BJ (cell line): Measurements from ENCODE around the gene PAX3. TPM values are rescaled to one million over a fixed set of nuclear protein-coding genes. Genes with fewer than 3 reads are reported as not detected.

Source experiments
- CTCF ChIA-PET: fragments of 350-600 bp; formaldehyde crosslinking; extraction: SDS; loops from one replicate; lab custom pipeline; 2021; ENCODE audit warnings: antibody characterized with exemption, inconsistent platforms; lab: Yijun Ruan, JAX
- POLR2A ChIA-PET: fragments of 300-600 bp; sonication (Branson Sonifier 250); formaldehyde crosslinking; extraction: SDS; loops from one replicate; lab custom pipeline; 2021; ENCODE audit warnings: antibody characterized with exemption; lab: Charles Lee
- DNase-seq: peaks from one replicate; pipeline ENCODE4 v3.0.0-alpha.2; 2011; ENCODE audit warnings: low read depth
- H3K27me3 ChIP-seq: 2 replicates; pipeline ENCODE4 v1.6.0; 2011; ENCODE audit warnings: low read length; ENCODE audit not compliant: control insufficient read depth, insufficient read depth
- H3K36me3 ChIP-seq: 2 replicates; pipeline ENCODE4 v1.5.1; 2011; ENCODE audit warnings: low read length; ENCODE audit not compliant: control insufficient read depth, insufficient read depth
- H3K4me3 ChIP-seq: 2 replicates; pipeline ENCODE4 v1.5.1; 2011; ENCODE audit warnings: low read depth, mild to moderate bottlenecking, control low read depth, low read length
- CTCF ChIP-seq: IDR thresholded peaks from 2 replicates; pipeline ENCODE4 v1.5.1; 2011; ENCODE audit warnings: low read depth, mild to moderate bottlenecking, control low read depth, inconsistent platforms, low read length, moderate library complexity; ENCODE audit not compliant: insufficient read depth
- polyA plus RNA-seq: library from polyadenylated mRNA; depleted of rRNA; stranded (reverse); fragments of >200 nt; gene quantifications from 2 replicates; pipeline ENCODE4 v1.2.3, GENCODE V29; 2011

The PAX3 gene
- polyA plus RNA-seq, 1 experiment, result 11.1 TPM

GRCh38 chr2:222302178-222303018, 3.6 kb upstream of the PAX3 start:
- POLR2A ChIA-PET, result no interaction called here
- no peak for TF ChIP-seq CTCF
- no peak for DNase-seq
- Histone ChIP-seq H3K36me3 (no peaks in the 10 kb centered on the region), H3K27me3 (peaks cover 28% of the 10 kb centered on the region), H3K4me3 (no peak overlapping the region)
- CTCF ChIA-PET, result interaction anchor here (1.8 kb wide), 1 partner anchor 16 kb away, joined by 4 read pairs; no protein-coding TSS in a partner anchor

- no peak for TF ChIP-seq CTCF
- peaks cover 22% of the 10 kb centered on the region for H3K27me3 ChIP-seq
- no peak overlapping the region for H3K4me3 ChIP-seq
- ChIA-PET POLR2A (no interaction called here), CTCF (no interaction called here)
- no peak for DNase-seq
- H3K36me3 ChIP-seq, result no peaks in the 10 kb centered on the region
Measured at GRCh38 chr2:222301796-222302118, 3.0 kb upstream of the PAX3 start.

GRCh38 chr2:222301053-222301795, 2.4 kb upstream of the PAX3 start:
- peaks cover 16% of the 10 kb centered on the region for H3K27me3 ChIP-seq
- CTCF ChIA-PET, result no interaction called here
- DNase-seq, result no peak

GRCh38 chr2:222300726-222301052, 1.9 kb upstream of the PAX3 start:
- POLR2A ChIA-PET, result no interaction called here
- no peaks in the 10 kb centered on the region for H3K36me3 ChIP-seq
- no peak for DNase-seq
- CTCF ChIA-PET, result no interaction called here
- H3K27me3 ChIP-seq, result peaks cover 13% of the 10 kb centered on the region
- no peak for TF ChIP-seq CTCF
- no peak overlapping the region for H3K4me3 ChIP-seq

More at GRCh38 chr2:222301053-222301795, 2.4 kb upstream of the PAX3 start:
- no peak for TF ChIP-seq CTCF
- H3K36me3 ChIP-seq, result no peaks in the 10 kb centered on the region
- no peak overlapping the region for H3K4me3 ChIP-seq
- POLR2A ChIA-PET, result no interaction called here
